GM12878 (cell line): ENCODE measurements around the gene MRPL12. TPM values are rescaled to one million over a fixed set of nuclear protein-coding genes. Genes with fewer than 3 reads are reported as not detected.

Source experiments
- ATAC-seq: fragments of 200-7000 bp; cut with Tn5 transposase; 3 replicates; pipeline ENCODE4 v1.9.1; 2020; ENCODE audit warnings: mild to moderate bottlenecking, moderate library complexity
- BruUV-seq: library from RNA; stranded (reverse); fragments of 400-500 nt; replicated peaks from 2 replicates; lab custom pipeline; 2021; lab: Mats Ljungman, UMichigan
- CTCF ChIA-PET: fragments of 300-600 bp; sonication (Branson Sonifier 250); formaldehyde crosslinking; extraction: SDS; loops from one replicate; lab custom pipeline; 2021; ENCODE audit warnings: inconsistent platforms; lab: Yijun Ruan, JAX
- POLR2A ChIA-PET: fragments of 350-600 bp; formaldehyde crosslinking; extraction: SDS; loops from one replicate; lab custom pipeline; 2021; ENCODE audit warnings: inconsistent platforms; lab: Charles Lee
- RAD21 ChIA-PET: fragments of 300-600 bp; sonication (Branson Sonifier 250); formaldehyde crosslinking; loops from one replicate; lab custom pipeline; 2023; ENCODE audit warnings: antibody characterized with exemption; ENCODE audit not compliant: unreplicated experiment; lab: Charles Lee
- SMC1A ChIA-PET: fragments of 300-600 bp; sonication (Branson Sonifier 250); formaldehyde crosslinking; loops from one replicate; lab custom pipeline; 2023; ENCODE audit not compliant: unreplicated experiment, uncharacterized antibody; lab: Charles Lee
- DNase-seq: peaks from one replicate; pipeline ENCODE4 v3.0.0-alpha.2; 2011; ENCODE audit warnings: low read depth, low spot score
- FAIRE-seq: peaks from 3 replicates; lab custom pipeline; 2011; peaks lifted over from hg19 to GRCh38; lab: Jason Lieb, UNC
- H2AFZ ChIP-seq: 2 replicates; pipeline ENCODE4 v1.6.0; 2011; ENCODE audit warnings: low read depth, low read length, control low read depth; ENCODE audit not compliant: control insufficient read depth
- H3K27ac ChIP-seq: 2 replicates; pipeline ENCODE4 v1.5.1; 2011; ENCODE audit warnings: control low read depth; ENCODE audit not compliant: control insufficient read depth, insufficient read depth
- H3K27me3 ChIP-seq, 2 experiments: replicated peaks in 1 of 2; 2 replicates each; pipeline versions ENCODE4 v1.6.0 to v1.6.1; 2011; ENCODE audit warnings: low read length in 1 of 2; ENCODE audit not compliant: control insufficient read depth in 2 of 2, insufficient read depth in 2 of 2
- H3K36me3 ChIP-seq, 2 experiments: 2 replicates each; pipeline ENCODE4 v1.5.1; 2011; ENCODE audit warnings: low read length in 1 of 2; ENCODE audit not compliant: control insufficient read depth in 2 of 2, insufficient read depth in 2 of 2
- H3K4me1 ChIP-seq: 2 replicates; pipeline ENCODE4 v1.6.1; 2011; ENCODE audit warnings: mild to moderate bottlenecking, low read length, moderate library complexity, mixed read lengths; ENCODE audit not compliant: control insufficient read depth, insufficient read depth
- H3K4me2 ChIP-seq: 2 replicates; pipeline ENCODE4 v1.6.0; 2011; ENCODE audit warnings: control low read depth; ENCODE audit not compliant: control insufficient read depth, insufficient read depth
- H3K4me3 ChIP-seq: fragments of 200-600 bp; sonication (generic); 2 replicates; pipeline ENCODE4 v1.5.1; 2016
- H3K79me2 ChIP-seq: 2 replicates; pipeline ENCODE4 v1.6.0; 2011; ENCODE audit warnings: low read length; ENCODE audit not compliant: control insufficient read depth, insufficient read depth
- H3K9ac ChIP-seq: 2 replicates; pipeline ENCODE4 v1.8.0; 2011; ENCODE audit warnings: low read length, control low read depth, mixed read lengths; ENCODE audit not compliant: control insufficient read depth, insufficient read depth
- H3K9me3 ChIP-seq: replicated peaks from 3 replicates; pipeline ENCODE4 v1.5.1; 2011; ENCODE audit warnings: mild to moderate bottlenecking, low read length; ENCODE audit not compliant: control insufficient read depth, insufficient read depth
- H4K20me1 ChIP-seq: 2 replicates; pipeline ENCODE4 v1.6.0; 2011; ENCODE audit not compliant: control insufficient read depth, insufficient read depth
- BACH1 ChIP-seq: fragments of 450-650 bp; IDR thresholded peaks from 2 replicates; pipeline ENCODE4 v1.6.1; 2017; ENCODE audit warnings: mild to moderate bottlenecking, borderline replicate concordance
- CBX3 ChIP-seq: fragments of 200-600 bp; sonication (generic); IDR thresholded peaks from 2 replicates; pipeline ENCODE4 v1.6.1; 2016; ENCODE audit warnings: low read depth, borderline replicate concordance
- CTCF ChIP-seq, 3 experiments: IDR thresholded peaks in 2 of 3; conservative IDR thresholded peaks in 1 of 3; 2 replicates each; pipeline ENCODE4 v1.5.1; 2011; ENCODE audit warnings: low read depth in 3 of 3, low read length in 3 of 3, mild to moderate bottlenecking in 3 of 3, control low read depth in 2 of 3, moderate library complexity in 2 of 3, inconsistent platforms in 1 of 3, mixed read lengths in 1 of 3; ENCODE audit not compliant: control insufficient read depth in 2 of 3, insufficient read depth in 1 of 3; ENCODE audit errors: extremely low read depth in 1 of 3
- EED ChIP-seq: sonication (generic); IDR thresholded peaks from 2 replicates; pipeline ENCODE4 v1.6.1; 2016; ENCODE audit warnings: antibody characterized with exemption, low read depth
- EGR1 ChIP-seq, 2 experiments: IDR thresholded peaks; 1 replicate in 1 of 2; 2 replicates in 1 of 2; pipeline ENCODE4 v1.6.1; 2011 to 2012; ENCODE audit warnings: low read depth in 2 of 2, low read length in 2 of 2, borderline replicate concordance in 1 of 2, mild to moderate bottlenecking in 1 of 2, moderate library complexity in 1 of 2
- FOXK2 ChIP-seq: fragments of 450-650 bp; IDR thresholded peaks from 2 replicates; pipeline ENCODE4 v1.6.1; 2017; ENCODE audit warnings: mild to moderate bottlenecking, moderate library complexity
- RAD51 ChIP-seq: fragments of 450-650 bp; IDR thresholded peaks from 2 replicates; pipeline ENCODE4 v1.6.1; 2016; ENCODE audit warnings: moderate library complexity, mild to moderate bottlenecking, inconsistent platforms
- REST ChIP-seq: IDR thresholded peaks from 2 replicates; pipeline ENCODE4 v1.6.1; 2012; ENCODE audit warnings: mild to moderate bottlenecking, low read depth, low read length
- STAT3 ChIP-seq: IDR thresholded peaks from 2 replicates; pipeline ENCODE4 v1.6.1; 2011; ENCODE audit warnings: low read depth, low read length, improper control_type of control experiment
- USF2 ChIP-seq: IDR thresholded peaks from 2 replicates; pipeline ENCODE4 v1.6.1; 2011; ENCODE audit warnings: low read depth, low read length, improper control_type of control experiment, borderline replicate concordance
- YBX1 ChIP-seq: fragments of 450-650 bp; IDR thresholded peaks from 2 replicates; pipeline ENCODE4 v1.6.1; 2016; ENCODE audit warnings: antibody characterized with exemption
- WGBS: methylation state at CpG from one replicate; pipeline ENCODE4 v1.1.6; 2016; ENCODE audit warnings: low lambda C conversion rate; ENCODE audit not compliant: insufficient replicate concordance, insufficient coverage; ENCODE audit errors: missing lambda C conversion rate; 5-methylcytosine and 5-hydroxymethylcytosine counted together
- in situ Hi-C: fragments of 300-500 bp; cut with MboI; formaldehyde crosslinking; loops from 9 replicates; pipeline ENCODE4 v1.14.3; 2018; ENCODE audit warnings: mixed read lengths
- intact Hi-C: fragments of 100-400 bp; cut with micrococcal nuclease; formaldehyde crosslinking; loops from one replicate; pipeline ENCODE4 v1.14.2; 2022; ENCODE audit not compliant: unreplicated experiment
- polyA plus RNA-seq, 11 experiments: library from polyadenylated mRNA; depleted of rRNA in 4 of 11; unstranded in 6 of 11; stranded (reverse) in 5 of 11; fragments of >200 nt; fragmentation: Nextera tagmentation in 4 of 11; fragmentation: Illumina TruSeq in 1 of 11; extraction: Ambion mirVana in 4 of 11; extraction: Trizol in 1 of 11; gene quantifications; 1 replicate in 1 of 11; 2 replicates in 10 of 11; pipeline versions ENCODE4 v1.2.1 to v1.2.3, GENCODE V29; 2011 to 2016; ENCODE audit warnings: inconsistent platforms in 2 of 11, missing spikeins in 2 of 11, low read depth in 1 of 11
- total RNA-seq, 4 experiments: library from RNA; depleted of rRNA in 3 of 4; stranded (reverse); fragments of >200 nt in 3 of 4; fragmentation: Illumina TruSeq in 1 of 4; extraction: Trizol in 1 of 4; gene quantifications; 2 replicates each; pipeline versions ENCODE4 v1.2.1 to v1.2.3, GENCODE V29; 2013 to 2021

Gene MRPL12
- total and polyA plus RNA-seq, 10 of the 15 experiments (the other 5 are each of a cell fraction or from before 2014, with no cell fraction given), result 1.3 to 269 (median 117) TPM

- no peaks in the 10 kb centered on the region for H3K36me3 ChIP-seq
- no peak overlapping the region for H2AFZ ChIP-seq
- no peaks in the 10 kb centered on the region for H3K9me3 ChIP-seq
- POLR2A ChIA-PET, result no interaction called here
- in situ Hi-C loops, result no loop called here
- intact Hi-C loops, result no loop called here
- no peak overlapping the region for H3K27ac ChIP-seq
- no TSS peak for BruUV-seq
- no peaks in the 10 kb centered on the region; the same call in 1 of the 2 replicates for H3K4me1 ChIP-seq
- no peak overlapping the region for H3K4me2 ChIP-seq
- WGBS, result 50% methylated on average over 7 of the region's 9 CpGs
- H4K20me1 ChIP-seq, result no peaks in the 10 kb centered on the region
- DNase-seq (no peak), ATAC-seq (no peak), FAIRE-seq (no peak)
- H3K79me2 ChIP-seq, result no peaks in the 10 kb centered on the region
- SMC1A ChIA-PET, result no interaction called here
- CTCF ChIA-PET, result no interaction called here
- H3K4me3 ChIP-seq, result no peak overlapping the region
- no peak for TF ChIP-seq EED
- TF ChIP-seq RAD51, result no peak
- no peak for TF ChIP-seq CTCF (IDR thresholded peaks at IDR 0.05 in 2 of 3, conservative IDR thresholded peaks at IDR 0.05 in 1 of 3; ENCODE audit: control insufficient read depth in 2 of 3, extremely low read depth in 1 of 3, insufficient read depth in 1 of 3, low read depth in 3 of 3, low read length in 3 of 3)
- TF ChIP-seq BACH1, result no peak
- TF ChIP-seq REST, result no peak
- TF ChIP-seq EGR1 (IDR thresholded peaks at IDR 0.05; ENCODE audit: borderline replicate concordance in 1 of 2, low read depth in 2 of 2, low read length in 2 of 2), result no peak
- TF ChIP-seq USF2, result no peak
- TF ChIP-seq FOXK2, result no peak
- TF ChIP-seq STAT3, result no peak
- no peak for TF ChIP-seq CBX3
- no peak for TF ChIP-seq YBX1
- no peaks in the 10 kb centered on the region for H3K27me3 ChIP-seq
- H3K9ac ChIP-seq, result no peak overlapping the region
- RAD21 ChIA-PET, result no interaction called here
These were observed 22.8 kb downstream of the MRPL12 start for GRCh38 chr17:81726004-81726403.
